Central memory CD8-positive, alpha-beta T cell (primary cell): ENCODE results near the gene SP100.

Source experiments
- ATAC-seq: fragments of 150-1000 bp; cut with Tn5 transposase; replicated peaks from 2 replicates; pipeline ENCODE4 v1.10.0; 2022; ENCODE audit warnings: mild to moderate bottlenecking, moderate FRiP score, moderate number of reproducible peaks; ENCODE audit not compliant: poor library complexity, severe bottlenecking; ENCODE audit errors: extremely low read depth
- DNase-seq, 2 donors: peaks; one replicate each; pipeline ENCODE4 v3.0.0; 2021; ENCODE audit warnings: low spot score in 2 of 2
- H3K27ac Mint-ChIP-seq: one replicate; pipeline ENCODE4 v1.8.0; 2022; ENCODE audit warnings: low read depth, mild to moderate bottlenecking, moderate library complexity, mixed read lengths
- H3K27me3 Mint-ChIP-seq: one replicate; pipeline ENCODE4 v1.8.0; 2022; ENCODE audit warnings: mixed read lengths
- H3K36me3 Mint-ChIP-seq: one replicate; pipeline ENCODE4 v1.8.0; 2022; ENCODE audit warnings: mild to moderate bottlenecking, moderate library complexity, mixed read lengths; ENCODE audit not compliant: insufficient read depth
- H3K4me1 Mint-ChIP-seq: one replicate; pipeline ENCODE4 v1.8.0; 2022; ENCODE audit warnings: mixed read lengths
- H3K4me3 Mint-ChIP-seq: one replicate; pipeline ENCODE4 v1.8.0; 2022; ENCODE audit warnings: mild to moderate bottlenecking, moderate library complexity, mixed read lengths
- H3K9me3 Mint-ChIP-seq: one replicate; pipeline ENCODE4 v1.8.0; 2022; ENCODE audit warnings: mixed read lengths

The SP100 gene

DNA sequence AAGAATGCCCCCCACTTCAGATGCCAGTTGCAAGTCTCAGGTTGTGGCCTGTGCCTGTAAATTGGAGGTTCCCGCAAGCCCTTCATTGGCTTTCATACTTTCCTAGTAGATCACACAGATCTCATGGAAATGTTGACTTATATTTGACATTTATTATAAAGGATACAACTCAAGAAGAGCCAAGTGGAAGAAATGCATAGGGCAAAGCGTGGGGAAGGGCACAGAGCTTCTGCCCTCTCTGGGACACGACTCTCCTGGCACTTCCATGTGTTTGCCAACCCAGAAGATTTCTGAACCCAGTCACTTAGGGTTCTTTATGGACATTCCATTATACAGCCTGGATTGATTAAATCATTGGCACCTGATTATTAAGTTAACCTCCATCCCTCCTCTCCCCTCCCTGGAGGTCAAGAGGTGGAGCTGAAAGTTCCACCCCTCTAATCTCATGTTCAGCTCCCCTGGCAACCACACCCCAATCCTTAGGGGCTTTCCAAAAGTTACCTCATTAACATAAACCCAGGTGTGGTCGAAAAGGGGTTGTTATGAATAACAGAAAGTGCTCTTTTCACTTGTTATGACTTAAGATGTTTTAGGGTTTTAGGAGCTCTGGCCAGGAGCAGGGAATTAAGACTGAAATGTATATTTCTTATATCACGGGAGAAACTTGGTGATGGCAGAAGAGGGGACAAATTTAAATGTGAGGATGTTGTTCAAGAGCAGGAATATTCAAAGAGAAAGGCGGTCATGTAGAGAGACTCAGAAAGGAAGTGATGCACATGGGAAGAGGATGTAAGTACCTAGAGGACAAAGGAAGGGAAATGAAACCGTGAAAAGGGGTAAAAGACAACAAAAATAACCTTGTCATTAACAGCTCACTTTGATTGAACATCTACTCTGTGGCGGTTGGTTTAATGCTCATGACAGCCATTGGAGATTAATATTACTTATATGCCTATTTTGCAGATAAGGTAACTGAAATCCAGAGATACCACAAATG lies 31.8 kb downstream of the SP100 start:
- H3K36me3 Mint-ChIP-seq, result peaks cover 60% of the 10 kb centered on the region
- peak; percentile 73 for ATAC-seq
- no peak for DNase-seq
- H3K4me1 Mint-ChIP-seq, result peaks cover 67% of the 10 kb centered on the region
- H3K27me3 Mint-ChIP-seq, result no peaks in the 10 kb centered on the region
- H3K27ac Mint-ChIP-seq, result peak overlapping the region; percentile 94
- H3K4me3 Mint-ChIP-seq, result peak overlapping the region; percentile 48
- no peaks in the 10 kb centered on the region for H3K9me3 Mint-ChIP-seq

GRCh38 chr2:230449901-230450467 lies 34.0 kb downstream of the SP100 start:
- Mint-ChIP-seq H3K27ac (peak overlapping the region; percentile 14), H3K4me3 (no peak overlapping the region), H3K9me3 (no peaks in the 10 kb centered on the region), H3K27me3 (no peaks in the 10 kb centered on the region), H3K4me1 (peaks cover 81% of the 10 kb centered on the region), H3K36me3 (peaks cover 62% of the 10 kb centered on the region)
- no peak for ATAC-seq
- no peak for DNase-seq

DNA sequence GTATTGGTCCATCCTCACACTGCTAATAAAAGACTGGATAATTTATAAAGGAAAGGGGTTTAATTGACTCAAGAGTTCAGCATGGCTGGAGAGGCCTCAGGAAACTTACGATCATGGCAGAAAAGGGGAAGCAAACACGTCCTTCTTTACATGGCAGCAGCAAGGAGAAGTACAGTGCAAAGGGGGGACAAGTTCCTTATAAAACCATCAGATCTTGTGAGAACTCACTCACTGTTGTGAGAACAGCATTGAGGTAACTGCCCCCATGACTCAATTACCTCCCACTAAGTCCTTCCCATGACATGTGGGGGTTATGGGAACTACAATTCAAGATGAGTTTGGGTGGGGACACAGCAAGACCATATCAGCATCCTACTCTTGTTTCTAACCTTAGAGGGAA lies 37.0 kb downstream of the SP100 start:
- no peaks in the 10 kb centered on the region for H3K27me3 Mint-ChIP-seq
- no peak for DNase-seq

GRCh38 chr2:230455005-230455684 lies 39.1 kb downstream of the SP100 start:
- peaks cover 91% of the 10 kb centered on the region for H3K4me1 Mint-ChIP-seq
- no peak for ATAC-seq
- DNase-seq, result no peak
- peaks cover 62% of the 10 kb centered on the region for H3K36me3 Mint-ChIP-seq
- no peak overlapping the region for H3K4me3 Mint-ChIP-seq
- H3K9me3 Mint-ChIP-seq, result peaks cover 7% of the 10 kb centered on the region
- H3K27me3 Mint-ChIP-seq, result no peaks in the 10 kb centered on the region
- H3K27ac Mint-ChIP-seq, result peak overlapping the region; percentile 1

More for the DNA sequence above, 37.0 kb downstream of the SP100 start:
- Mint-ChIP-seq H3K4me3 (no peak overlapping the region), H3K4me1 (peaks cover 90% of the 10 kb centered on the region), H3K9me3 (peaks cover 7% of the 10 kb centered on the region), H3K36me3 (peaks cover 55% of the 10 kb centered on the region), H3K27ac (no peak overlapping the region)
- no peak for ATAC-seq

DNA sequence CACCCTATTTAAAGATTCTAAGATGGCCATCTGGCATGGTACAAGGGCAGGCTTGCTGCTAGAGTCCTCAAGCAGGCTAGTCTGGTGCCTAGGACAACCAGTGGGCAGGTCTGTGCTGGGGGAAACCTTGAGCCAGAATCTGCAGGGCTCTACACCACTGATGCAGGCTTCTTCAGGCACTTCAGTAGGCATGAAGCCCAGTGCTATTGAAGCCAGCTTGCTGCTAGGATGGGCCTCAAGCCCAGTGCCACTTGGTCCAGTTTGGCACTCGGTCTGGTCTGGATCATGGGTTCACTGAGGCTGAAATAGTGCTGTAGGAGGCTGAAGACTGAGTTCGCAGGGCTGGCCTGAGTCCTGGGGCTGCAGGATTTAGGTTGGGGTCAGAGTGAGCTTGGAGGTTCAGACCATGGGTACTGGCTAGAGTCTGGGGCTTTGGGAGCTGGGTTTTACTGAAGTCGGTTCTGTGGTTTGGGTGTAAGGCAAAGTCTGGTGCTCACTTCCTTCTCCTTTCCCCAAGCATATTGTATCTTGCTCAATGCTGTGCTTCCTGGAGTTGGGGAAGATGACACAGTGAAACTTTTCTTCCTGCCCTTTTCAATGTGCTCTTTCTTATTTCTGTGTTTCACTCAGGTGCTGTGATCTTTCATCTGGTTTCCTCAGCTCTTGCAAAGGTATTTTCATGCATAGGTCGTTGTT lies 41.2 kb downstream of the SP100 start:
- Mint-ChIP-seq H3K4me1 (peaks cover 85% of the 10 kb centered on the region), H3K4me3 (no peak overlapping the region)
- ATAC-seq, result no peak

GRCh38 chr2:230457793-230458192 lies 41.8 kb downstream of the SP100 start:
- peak overlapping the region; percentile 65 for H3K27ac Mint-ChIP-seq
- H3K9me3 Mint-ChIP-seq, result peaks cover 7% of the 10 kb centered on the region
- DNase-seq (no peak), ATAC-seq (no peak)
- H3K4me3 Mint-ChIP-seq, result no peak overlapping the region
- no peaks in the 10 kb centered on the region for H3K27me3 Mint-ChIP-seq
- peaks cover 81% of the 10 kb centered on the region for H3K4me1 Mint-ChIP-seq
- H3K36me3 Mint-ChIP-seq, result peaks cover 65% of the 10 kb centered on the region

More for the DNA sequence above, 41.2 kb downstream of the SP100 start:
- no peaks in the 10 kb centered on the region for H3K27me3 Mint-ChIP-seq
- H3K9me3 Mint-ChIP-seq, result peaks cover 7% of the 10 kb centered on the region
- no peak for DNase-seq
- peak overlapping the region; percentile 65 for H3K27ac Mint-ChIP-seq
- H3K36me3 Mint-ChIP-seq, result peaks cover 66% of the 10 kb centered on the region

- ATAC-seq, result no peak
- no peak overlapping the region for H3K4me3 Mint-ChIP-seq
- no peak for DNase-seq
- H3K27me3 Mint-ChIP-seq, result no peaks in the 10 kb centered on the region
- H3K27ac Mint-ChIP-seq, result peak overlapping the region; percentile 65
- H3K36me3 Mint-ChIP-seq, result peaks cover 60% of the 10 kb centered on the region
- H3K9me3 Mint-ChIP-seq, result peaks cover 7% of the 10 kb centered on the region
- peaks cover 67% of the 10 kb centered on the region for H3K4me1 Mint-ChIP-seq
Observed at GRCh38 chr2:230459216-230459615, 43.2 kb downstream of the SP100 start.

DNA sequence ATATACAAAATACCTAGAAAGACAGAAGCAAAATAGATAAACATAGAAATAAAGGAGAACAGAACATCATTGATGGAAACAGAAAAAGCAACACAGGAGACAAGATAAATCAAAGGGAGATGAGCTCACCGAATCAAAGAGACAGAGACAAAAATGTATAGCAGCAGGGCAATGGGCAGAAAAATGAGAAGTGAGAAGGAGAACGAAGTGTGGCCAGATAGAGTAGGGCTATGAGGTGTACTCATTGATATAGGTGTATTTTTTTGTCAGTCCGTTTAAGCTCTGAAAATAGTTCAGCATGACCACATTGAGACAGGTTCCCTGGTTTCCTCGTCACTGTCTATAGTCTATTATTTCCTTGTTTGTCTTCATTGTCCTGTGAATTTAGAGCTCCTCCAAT lies 55.1 kb downstream of the SP100 start:
- no peaks in the 10 kb centered on the region for H3K27me3 Mint-ChIP-seq
- no peaks in the 10 kb centered on the region for H3K9me3 Mint-ChIP-seq
- H3K4me1 Mint-ChIP-seq, result peaks cover 32% of the 10 kb centered on the region
- H3K36me3 Mint-ChIP-seq, result peaks cover 52% of the 10 kb centered on the region
- H3K4me3 Mint-ChIP-seq, result no peak overlapping the region
- ATAC-seq, result no peak
- H3K27ac Mint-ChIP-seq, result peak overlapping the region; percentile 86
- no peak for DNase-seq

DNA sequence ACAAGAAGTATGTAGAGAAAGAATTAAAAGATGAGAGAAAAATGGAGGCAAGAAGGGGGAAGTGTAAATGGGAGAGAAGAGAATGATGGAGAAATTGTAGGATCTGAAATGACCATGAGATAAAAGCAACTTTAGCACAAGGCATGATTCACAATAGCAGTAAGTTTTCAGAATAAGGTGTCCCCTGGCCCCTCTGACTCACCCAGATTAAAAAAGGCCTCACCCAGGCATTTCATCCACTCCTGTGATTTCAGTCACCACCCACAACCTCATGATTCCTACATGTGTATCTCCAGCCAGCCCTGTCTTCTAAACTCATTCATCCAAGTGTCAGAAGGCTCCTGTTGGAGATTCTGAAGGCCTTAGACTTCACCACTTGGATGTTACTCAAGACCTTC lies 56.6 kb downstream of the SP100 start:
- Mint-ChIP-seq H3K9me3 (no peaks in the 10 kb centered on the region), H3K4me3 (no peak overlapping the region), H3K4me1 (peaks cover 32% of the 10 kb centered on the region), H3K27me3 (no peaks in the 10 kb centered on the region), H3K36me3 (peaks cover 48% of the 10 kb centered on the region), H3K27ac (peak overlapping the region; percentile 86)
- no peak for ATAC-seq
- DNase-seq, result no peak

DNA sequence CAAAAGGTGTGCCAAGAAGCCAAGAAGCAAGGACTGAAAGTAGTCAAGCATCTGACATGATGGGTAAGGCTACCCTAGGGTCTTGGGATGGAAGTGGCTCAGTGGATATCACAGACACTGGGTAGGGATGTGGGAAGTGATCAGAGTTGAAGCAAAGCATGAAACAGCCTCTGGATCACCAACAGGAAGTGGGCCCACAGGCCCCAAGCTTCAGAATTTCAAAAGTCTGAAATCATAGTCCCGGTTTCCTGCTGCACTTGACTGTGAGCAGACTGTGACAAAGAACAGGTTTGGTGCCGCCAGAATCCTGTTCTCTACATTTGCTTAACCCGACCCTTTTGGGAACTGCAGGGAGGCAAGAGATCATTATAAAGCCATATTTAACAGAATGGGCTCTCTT lies 57.4 kb downstream of the SP100 start:
- Mint-ChIP-seq H3K9me3 (no peaks in the 10 kb centered on the region), H3K27me3 (no peaks in the 10 kb centered on the region), H3K4me1 (peaks cover 32% of the 10 kb centered on the region), H3K4me3 (no peak overlapping the region), H3K27ac (peak overlapping the region; percentile 86), H3K36me3 (peaks cover 44% of the 10 kb centered on the region)
- ATAC-seq (no peak), DNase-seq (no peak)

DNA sequence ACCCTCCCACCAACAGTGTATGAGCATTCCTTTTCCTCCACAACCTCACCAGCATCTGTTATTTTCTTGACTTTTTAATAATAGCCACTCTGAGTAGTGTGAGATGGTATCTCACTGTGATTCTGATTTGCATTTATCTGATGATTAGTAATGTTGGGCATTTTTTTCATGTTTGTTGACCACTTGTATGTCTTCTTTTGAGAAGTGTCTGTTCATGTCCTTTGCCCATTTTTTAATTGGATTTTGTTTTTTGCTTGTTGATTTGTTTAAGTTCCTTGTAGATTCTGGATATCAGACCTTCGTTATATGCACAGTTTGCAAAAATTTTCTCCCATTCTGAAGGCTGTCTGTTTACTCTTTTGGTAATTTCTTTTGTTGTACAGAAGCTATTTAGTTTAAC lies 59.1 kb downstream of the SP100 start:
- H3K9me3 Mint-ChIP-seq, result no peaks in the 10 kb centered on the region
- DNase-seq, result no peak
- no peak overlapping the region for H3K4me3 Mint-ChIP-seq
- H3K27me3 Mint-ChIP-seq, result no peaks in the 10 kb centered on the region
- H3K36me3 Mint-ChIP-seq, result peaks cover 46% of the 10 kb centered on the region
- no peak for ATAC-seq
- H3K27ac Mint-ChIP-seq, result no peak overlapping the region
- H3K4me1 Mint-ChIP-seq, result peaks cover 42% of the 10 kb centered on the region

DNA sequence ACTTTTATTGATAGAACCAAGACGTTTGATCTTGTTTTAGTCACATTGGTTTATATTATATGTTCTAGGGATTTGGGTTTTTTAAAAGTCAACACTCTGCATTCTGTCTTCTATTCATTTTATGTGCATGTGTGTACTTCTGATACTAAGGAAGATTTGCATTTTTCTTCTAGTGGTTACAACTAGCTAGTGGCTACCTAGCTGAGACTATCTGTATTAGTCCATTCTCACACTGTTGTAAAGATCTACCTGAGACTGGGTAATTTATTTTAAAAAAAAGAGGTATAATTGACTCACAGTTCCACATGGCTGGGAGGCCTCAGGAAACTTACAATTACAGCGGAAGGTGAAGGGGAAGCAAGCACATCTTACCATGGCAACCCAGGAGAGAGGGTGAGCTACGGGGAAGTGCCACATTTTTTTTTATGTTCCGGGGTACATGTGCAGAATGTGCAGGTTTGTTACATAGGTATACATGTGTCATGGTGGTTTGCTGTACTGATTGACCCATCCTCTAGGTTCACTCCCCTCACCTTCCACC lies 69.9 kb downstream of the SP100 start:
- ATAC-seq (no peak), DNase-seq (no peak)
- Mint-ChIP-seq H3K36me3 (peaks cover 50% of the 10 kb centered on the region), H3K27me3 (no peaks in the 10 kb centered on the region), H3K9me3 (no peaks in the 10 kb centered on the region), H3K4me3 (no peak overlapping the region), H3K4me1 (peaks cover 44% of the 10 kb centered on the region), H3K27ac (no peak overlapping the region)
